Astrocyte of the cerebellum (primary cell): ENCODE results near the gene SCAANT1.

ENCODE experiments used
- DNase-seq: peaks from one replicate; pipeline ENCODE4 v3.0.0-alpha.2; 2011; ENCODE audit warnings: low read depth
- H3K4me3 ChIP-seq: 2 replicates; pipeline ENCODE4 v1.5.1; 2011; ENCODE audit warnings: mild to moderate bottlenecking, low read depth, low read length, moderate library complexity
- in situ Hi-C: cut with HindIII; loops from 2 replicates; pipeline ENCODE4 v1.10.0; 2017; ENCODE audit warnings: low sequenced_read_pairs
- TF ChIP-seq, protein P1 (sequence below): IDR thresholded peaks from 2 replicates; pipeline ENCODE4 v1.5.1; 2012; ENCODE audit warnings: low read length, low read depth, moderate library complexity, mild to moderate bottlenecking; ENCODE audit errors: missing control alignments

Gene SCAANT1

DNA sequence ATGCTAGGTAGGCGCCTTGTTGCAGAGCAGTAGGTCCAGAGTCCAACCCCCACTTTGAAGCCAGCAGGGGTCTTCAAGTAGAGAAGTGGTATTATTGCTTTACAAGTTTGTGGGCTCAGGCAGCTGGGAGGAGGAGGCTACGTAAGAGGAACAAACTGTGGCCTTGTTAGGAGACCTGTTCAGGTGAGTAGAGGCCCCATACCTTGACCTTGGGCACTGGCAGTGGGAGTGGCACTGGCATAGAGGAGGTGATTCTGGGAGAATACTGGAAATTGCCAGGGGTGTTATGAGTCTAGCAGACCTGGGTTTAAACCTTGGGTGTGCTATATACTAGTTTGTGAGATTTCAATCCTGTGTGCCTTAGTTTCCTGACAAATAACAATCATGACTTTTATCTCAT is 34.6 kb upstream of the SCAANT1 start:
- H3K4me3 ChIP-seq, result no peak overlapping the region
- in situ Hi-C loops, result no loop called here
- no peak for DNase-seq
- TF ChIP-seq, protein P1, sequence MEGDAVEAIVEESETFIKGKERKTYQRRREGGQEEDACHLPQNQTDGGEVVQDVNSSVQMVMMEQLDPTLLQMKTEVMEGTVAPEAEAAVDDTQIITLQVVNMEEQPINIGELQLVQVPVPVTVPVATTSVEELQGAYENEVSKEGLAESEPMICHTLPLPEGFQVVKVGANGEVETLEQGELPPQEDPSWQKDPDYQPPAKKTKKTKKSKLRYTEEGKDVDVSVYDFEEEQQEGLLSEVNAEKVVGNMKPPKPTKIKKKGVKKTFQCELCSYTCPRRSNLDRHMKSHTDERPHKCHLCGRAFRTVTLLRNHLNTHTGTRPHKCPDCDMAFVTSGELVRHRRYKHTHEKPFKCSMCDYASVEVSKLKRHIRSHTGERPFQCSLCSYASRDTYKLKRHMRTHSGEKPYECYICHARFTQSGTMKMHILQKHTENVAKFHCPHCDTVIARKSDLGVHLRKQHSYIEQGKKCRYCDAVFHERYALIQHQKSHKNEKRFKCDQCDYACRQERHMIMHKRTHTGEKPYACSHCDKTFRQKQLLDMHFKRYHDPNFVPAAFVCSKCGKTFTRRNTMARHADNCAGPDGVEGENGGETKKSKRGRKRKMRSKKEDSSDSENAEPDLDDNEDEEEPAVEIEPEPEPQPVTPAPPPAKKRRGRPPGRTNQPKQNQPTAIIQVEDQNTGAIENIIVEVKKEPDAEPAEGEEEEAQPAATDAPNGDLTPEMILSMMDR, result no peak

DNA sequence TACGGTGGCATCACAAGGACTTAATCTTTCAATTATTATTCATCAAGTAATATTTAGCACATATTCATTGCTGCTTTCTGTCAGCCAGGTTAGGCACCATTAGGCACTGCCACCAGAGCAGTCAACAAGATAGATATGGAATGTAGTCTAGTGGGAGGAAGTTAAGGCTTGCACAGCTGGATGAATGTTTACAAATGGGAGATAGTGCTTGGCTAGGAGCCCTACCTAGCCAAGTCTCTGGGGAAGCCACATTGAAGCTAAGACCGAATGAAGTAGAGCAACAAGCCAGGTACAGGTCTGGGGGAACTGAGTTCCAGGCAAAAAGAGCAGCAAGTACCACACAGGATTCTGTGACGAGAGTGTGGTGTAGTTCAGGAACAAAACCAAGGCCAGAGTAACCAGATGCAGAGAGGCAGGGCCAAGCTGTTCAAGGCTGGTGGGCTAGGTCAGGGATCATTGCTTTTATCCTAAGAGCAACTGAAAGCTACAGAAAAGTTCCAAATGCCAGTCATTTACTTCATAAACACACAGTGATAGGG is 33.4 kb upstream of the SCAANT1 start:
- in situ Hi-C loops, result no loop called here
- TF ChIP-seq, protein P1, result no peak
- no peak overlapping the region for H3K4me3 ChIP-seq
- DNase-seq, result no peak

DNA sequence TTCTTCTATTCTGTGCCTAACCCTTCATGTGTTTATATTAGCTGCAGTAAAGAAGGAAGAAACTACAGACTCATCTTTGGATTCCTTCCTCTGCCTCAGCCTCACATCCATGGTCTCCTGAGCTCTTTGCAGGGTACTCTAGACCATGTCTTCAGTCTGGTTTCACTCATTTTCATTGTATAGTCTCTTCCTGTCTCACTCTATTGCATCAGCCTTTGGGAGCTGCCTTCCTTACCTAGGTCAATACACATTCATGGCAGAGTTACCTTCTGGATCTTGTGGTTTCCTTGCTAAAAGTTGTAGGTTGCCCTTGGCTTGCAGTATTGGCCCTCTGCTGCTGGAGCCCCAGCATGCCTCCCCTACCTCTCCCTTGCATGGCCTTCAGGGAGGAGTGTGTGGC is 31.5 kb upstream of the SCAANT1 start:
- in situ Hi-C loops, result no loop called here
- H3K4me3 ChIP-seq, result no peak overlapping the region
- TF ChIP-seq, protein P1, result no peak
- DNase-seq, result no peak

GRCh38 chr3:63942528-63942927 is 30.3 kb upstream of the SCAANT1 start:
- in situ Hi-C loops, result no loop called here
- TF ChIP-seq, protein P1, result no peak
- no peak for DNase-seq
- no peak overlapping the region for H3K4me3 ChIP-seq

GRCh38 chr3:63940389-63940757 is 28.2 kb upstream of the SCAANT1 start:
- no peak overlapping the region for H3K4me3 ChIP-seq
- TF ChIP-seq, protein P1, result no peak
- in situ Hi-C loops, result no loop called here
- peak; percentile 82 for DNase-seq

GRCh38 chr3:63937661-63938651 is 25.8 kb upstream of the SCAANT1 start:
- no peak for DNase-seq
- no peak overlapping the region for H3K4me3 ChIP-seq
- TF ChIP-seq, protein P1, result no peak
- in situ Hi-C loops, result no loop called here
